ENCODE data around the gene MAPKAP1.

The MAPKAP1 gene

GRCh38 chr9:125672876-125673275 lies 34.1 kb downstream of the MAPKAP1 start:
- TF ChIP-seq GATA3 (IDR thresholded peaks at IDR 0.05; ENCODE audit: low read depth, low read length) (no peak), GATA2 (IDR thresholded peaks at IDR 0.05; ENCODE audit: low read depth, low read length) (no peak)

DNA sequence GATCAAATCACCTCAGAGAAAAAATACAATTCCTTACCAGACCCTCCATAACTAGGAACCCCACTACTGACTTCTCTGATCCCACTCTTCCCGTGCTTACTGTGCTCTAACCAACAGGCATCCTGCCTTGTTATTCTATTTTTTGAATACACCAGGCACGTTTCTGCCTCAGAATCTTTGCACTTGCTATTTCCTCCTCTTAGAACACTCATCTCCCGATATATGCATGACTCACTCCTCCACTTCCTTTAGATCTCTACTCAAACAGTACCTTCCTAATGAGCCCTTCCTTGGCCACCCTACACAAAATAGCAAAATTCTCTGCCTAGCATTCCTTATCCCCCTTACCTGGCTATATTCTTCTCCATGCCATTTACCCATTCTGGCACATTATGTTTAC lies 43.9 kb downstream of the MAPKAP1 start:
- no peak for TF ChIP-seq GATA3 (IDR thresholded peaks at IDR 0.05; ENCODE audit: low read depth, low read length)
- TF ChIP-seq GATA2 (IDR thresholded peaks at IDR 0.05; ENCODE audit: low read depth, low read length): no peak

DNA sequence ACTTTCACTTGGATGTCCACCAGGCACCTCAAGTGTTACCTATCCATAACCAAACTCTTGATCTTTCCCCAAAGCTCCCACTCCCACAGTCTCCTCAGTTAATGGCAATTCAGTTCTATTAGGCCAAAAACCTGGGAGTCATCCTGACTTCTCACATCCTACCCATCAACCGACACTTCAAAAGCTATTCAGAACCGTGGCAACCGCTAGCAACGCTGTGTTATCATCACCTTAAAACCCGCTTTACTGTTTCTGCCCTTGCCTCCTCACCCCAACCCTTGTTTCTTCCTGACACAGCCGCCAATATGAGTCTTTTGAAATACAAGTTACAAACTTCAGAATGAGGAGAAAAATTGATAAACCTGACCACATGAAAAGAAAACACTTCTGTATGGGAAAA lies 46.5 kb downstream of the MAPKAP1 start:
- TF ChIP-seq GATA3 (IDR thresholded peaks at IDR 0.05; ENCODE audit: low read depth, low read length): no peak
- TF ChIP-seq GATA2 (IDR thresholded peaks at IDR 0.05; ENCODE audit: low read depth, low read length): no peak

DNA sequence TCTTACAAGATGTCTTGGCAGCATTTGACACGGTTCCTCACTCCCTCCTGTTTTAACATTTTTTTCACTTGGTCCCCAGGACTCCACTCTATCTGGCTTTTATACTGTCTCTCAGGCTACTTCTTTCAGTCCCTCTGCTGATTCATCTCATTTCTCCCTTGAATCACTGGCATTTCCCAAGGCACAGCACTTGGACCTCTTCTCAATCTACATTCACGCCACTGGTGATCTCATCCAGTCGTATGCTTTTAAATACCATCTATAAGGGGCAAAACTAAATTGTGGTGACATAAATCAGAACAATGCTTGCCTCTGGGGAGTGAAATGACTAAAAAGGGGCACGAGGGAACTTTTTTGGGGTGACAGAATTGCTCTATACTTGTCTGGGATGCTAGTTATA lies 47.1 kb downstream of the MAPKAP1 start:
- TF ChIP-seq GATA3 (IDR thresholded peaks at IDR 0.05; ENCODE audit: low read depth, low read length) (no peak), GATA2 (IDR thresholded peaks at IDR 0.05; ENCODE audit: low read depth, low read length) (no peak)

- TF ChIP-seq GATA2 (IDR thresholded peaks at IDR 0.05; ENCODE audit: low read depth, low read length) (no peak), GATA3 (IDR thresholded peaks at IDR 0.05; ENCODE audit: low read depth, low read length) (no peak)
Measured at GRCh38 chr9:125659201-125659840, 47.7 kb downstream of the MAPKAP1 start.

GRCh38 chr9:125656560-125656959 lies 50.4 kb downstream of the MAPKAP1 start:
- TF ChIP-seq GATA3 (IDR thresholded peaks at IDR 0.05; ENCODE audit: low read depth, low read length) (no peak), GATA2 (IDR thresholded peaks at IDR 0.05; ENCODE audit: low read depth, low read length) (no peak)

- TF ChIP-seq GATA2 (IDR thresholded peaks at IDR 0.05; ENCODE audit: low read depth, low read length) (no peak), GATA3 (IDR thresholded peaks at IDR 0.05; ENCODE audit: low read depth, low read length) (no peak)
Measured at GRCh38 chr9:125655691-125656410, 51.2 kb downstream of the MAPKAP1 start.

DNA sequence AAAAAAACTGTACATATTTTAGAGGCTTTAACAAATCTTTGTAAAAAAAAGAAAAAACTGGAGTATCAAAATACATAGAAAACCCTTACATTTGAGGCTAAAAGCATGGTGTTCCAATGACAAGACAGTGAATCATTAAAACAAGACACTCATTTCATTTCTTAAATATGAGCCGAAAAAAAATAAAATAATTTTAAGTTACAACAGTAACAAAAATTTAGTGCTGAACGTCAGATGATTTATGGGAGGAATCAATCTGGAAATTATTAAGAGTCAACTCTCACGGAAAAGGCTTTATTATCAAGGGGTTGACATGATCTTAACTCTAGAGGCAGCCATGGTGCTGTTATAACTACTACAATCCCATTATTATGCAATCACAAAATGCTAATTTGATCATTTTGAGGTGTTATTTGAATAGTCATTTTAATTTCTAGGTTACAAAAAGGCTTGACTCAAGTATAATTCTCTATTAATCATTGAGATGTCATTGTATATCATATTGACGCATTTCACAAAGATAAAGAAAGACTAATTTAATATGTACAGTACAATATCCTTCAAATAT lies 51.9 kb downstream of the MAPKAP1 start:
- TF ChIP-seq GATA3 (IDR thresholded peaks at IDR 0.05; ENCODE audit: low read depth, low read length) (no peak), GATA2 (IDR thresholded peaks at IDR 0.05; ENCODE audit: low read depth, low read length) (no peak)

GRCh38 chr9:125654121-125654520 lies 52.9 kb downstream of the MAPKAP1 start:
- TF ChIP-seq GATA3 (IDR thresholded peaks at IDR 0.05; ENCODE audit: low read depth, low read length): no peak
- no peak for TF ChIP-seq GATA2 (IDR thresholded peaks at IDR 0.05; ENCODE audit: low read depth, low read length)

- TF ChIP-seq GATA3 (IDR thresholded peaks at IDR 0.05; ENCODE audit: low read depth, low read length) (no peak), GATA2 (IDR thresholded peaks at IDR 0.05; ENCODE audit: low read depth, low read length) (no peak)
Measured at GRCh38 chr9:125653325-125653724, 53.7 kb downstream of the MAPKAP1 start.

- TF ChIP-seq GATA3 (IDR thresholded peaks at IDR 0.05; ENCODE audit: low read depth, low read length) (no peak), GATA2 (IDR thresholded peaks at IDR 0.05; ENCODE audit: low read depth, low read length) (no peak)
Measured at GRCh38 chr9:125652759-125653158, 54.2 kb downstream of the MAPKAP1 start.

DNA sequence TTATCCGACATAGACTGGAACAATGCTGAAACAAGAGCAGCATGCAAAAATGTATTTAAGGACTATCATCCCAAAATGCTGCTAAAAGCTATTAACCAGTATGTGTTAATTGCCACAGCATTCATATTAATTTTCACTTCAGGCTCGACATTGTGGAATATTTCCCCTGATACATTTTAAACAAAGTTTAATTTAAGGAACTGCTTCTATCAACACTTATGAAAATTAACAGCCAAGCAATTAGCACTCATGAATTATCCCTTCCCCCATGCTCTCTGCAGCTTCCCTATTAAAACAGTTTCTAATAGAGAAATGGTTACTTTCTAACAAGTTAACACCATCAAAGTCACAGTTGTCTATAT lies 54.8 kb downstream of the MAPKAP1 start:
- TF ChIP-seq GATA3 (IDR thresholded peaks at IDR 0.05; ENCODE audit: low read depth, low read length) (no peak), GATA2 (IDR thresholded peaks at IDR 0.05; ENCODE audit: low read depth, low read length) (no peak)

GRCh38 chr9:125651576-125652232 lies 55.3 kb downstream of the MAPKAP1 start:
- TF ChIP-seq GATA3 (IDR thresholded peaks at IDR 0.05; ENCODE audit: low read depth, low read length) (no peak), GATA2 (IDR thresholded peaks at IDR 0.05; ENCODE audit: low read depth, low read length) (no peak)

- no peak for TF ChIP-seq GATA2 (IDR thresholded peaks at IDR 0.05; ENCODE audit: low read depth, low read length)
- no peak for TF ChIP-seq GATA3 (IDR thresholded peaks at IDR 0.05; ENCODE audit: low read depth, low read length)
Measured at GRCh38 chr9:125650271-125650737, 56.7 kb downstream of the MAPKAP1 start.

Measured in SH-SY5Y (cell line).